Stomach (tissue), 9 donors: ENCODE measurements around the gene SSTR1. TPM values are rescaled to one million over a fixed set of nuclear protein-coding genes. Genes with fewer than 3 reads are reported as not detected.

Experiments
- DNase-seq, 2 donors: peaks; one replicate each; pipeline versions ENCODE4 v3.0.0 to v3.0.0-alpha.2; 2013 to 2019
- H3K27ac ChIP-seq, 5 donors: fragments of 200-600 bp in 4 of 5; sonication (generic) in 4 of 5; one replicate each; pipeline ENCODE4 v1.5.1; 2013 to 2019; ENCODE audit warnings: mild to moderate bottlenecking in 1 of 5, moderate library complexity in 1 of 5
- H3K27me3 ChIP-seq, 3 donors: fragments of 200-600 bp; sonication (generic); one replicate each; pipeline ENCODE4 v1.5.1; 2017 to 2019; ENCODE audit warnings: mixed run types in 1 of 3
- H3K36me3 ChIP-seq, 4 donors: fragments of 200-600 bp; sonication (generic); 1 replicate in 3 of 4; 2 replicates in 1 of 4; pipeline ENCODE4 v1.5.1; 2016 to 2019
- H3K4me1 ChIP-seq, 4 donors: fragments of 200-600 bp; sonication (generic); one replicate each; pipeline ENCODE4 v1.5.1; 2016 to 2019
- H3K4me3 ChIP-seq, 4 donors: fragments of 200-600 bp; sonication (generic) in 3 of 4; one replicate each; pipeline ENCODE4 v1.5.1; 2016 to 2019; ENCODE audit warnings: mild to moderate bottlenecking in 1 of 4
- H3K9me3 ChIP-seq, 4 donors: fragments of 200-600 bp; sonication (generic); one replicate each; pipeline ENCODE4 v1.5.1; 2016 to 2019
- EP300 ChIP-seq: sonication (generic); formaldehyde crosslinking; IDR thresholded peaks from one replicate; pipeline ENCODE4 v1.6.1; 2017; ENCODE audit warnings: antibody characterized with exemption
- POLR2A ChIP-seq, 4 donors: fragments of 450-650 bp; IDR thresholded peaks; one replicate each; pipeline ENCODE4 v1.6.1; 2016; ENCODE audit warnings: antibody characterized with exemption in 4 of 4, control low read depth in 2 of 4, mild to moderate bottlenecking in 1 of 4, moderate library complexity in 1 of 4
- POLR2AphosphoS5 ChIP-seq, 3 donors: sonication (generic); formaldehyde crosslinking; IDR thresholded peaks; one replicate each; pipeline ENCODE4 v1.6.1; 2016; ENCODE audit warnings: antibody characterized with exemption in 3 of 3
- WGBS, 5 donors: extraction: QIAGEN DNeasy Blood & Tissue Kit in 3 of 5; methylation state at CpG; one replicate each; pipeline versions ENCODE4 v1.1.5 to v1.1.7; 2013 to 2018; 5-methylcytosine and 5-hydroxymethylcytosine counted together
- intact Hi-C: fragments of 100-400 bp; cut with DNase I; formaldehyde crosslinking; loops from one replicate; pipeline ENCODE4 v1.15.1; 2023; ENCODE audit warnings: low total_unique reads
- polyA plus RNA-seq, 3 donors: library from polyadenylated mRNA; stranded (reverse); fragments of 200-250 nt; gene quantifications; one replicate each; pipeline ENCODE4 v1.2.3, GENCODE V29; 2013
- total RNA-seq, 5 donors: library from RNA; depleted of rRNA; stranded (reverse); fragments of >200 nt; gene quantifications; one replicate each; pipeline versions ENCODE4 v1.1.0 to v1.2.3, GENCODE V29; 2014 to 2016
- TF ChIP-seq, protein P1 (sequence below), 7 experiments: fragments of 450-650 bp in 4 of 7; fragments of 200-600 bp in 3 of 7; sonication (generic) in 3 of 7; IDR thresholded peaks; one replicate each; pipeline ENCODE4 v1.5.1; 2016 to 2019; ENCODE audit warnings: antibody characterized with exemption in 7 of 7, control low read depth in 2 of 7, mild to moderate bottlenecking in 1 of 7
- donor health status: healthy with polysubstance abuse.
- donor health status: Bipolar disorder and iron deficiency.
- donor health status: healthy.

Gene SSTR1
- total and polyA plus RNA-seq, 8 donors, result 1.1 to 26.1 (median 12.7) TPM

- Histone ChIP-seq H3K36me3 (no peaks in the 10 kb centered on the region), H3K4me1 (no peaks in the 10 kb centered on the region), H3K27me3 (no peaks in the 10 kb centered on the region), H3K9me3 (no peaks in the 10 kb centered on the region), H3K27ac (no peak overlapping the region), H3K4me3 (no peak overlapping the region)
- intact Hi-C loops, result no loop called here
- TF ChIP-seq, protein P1, sequence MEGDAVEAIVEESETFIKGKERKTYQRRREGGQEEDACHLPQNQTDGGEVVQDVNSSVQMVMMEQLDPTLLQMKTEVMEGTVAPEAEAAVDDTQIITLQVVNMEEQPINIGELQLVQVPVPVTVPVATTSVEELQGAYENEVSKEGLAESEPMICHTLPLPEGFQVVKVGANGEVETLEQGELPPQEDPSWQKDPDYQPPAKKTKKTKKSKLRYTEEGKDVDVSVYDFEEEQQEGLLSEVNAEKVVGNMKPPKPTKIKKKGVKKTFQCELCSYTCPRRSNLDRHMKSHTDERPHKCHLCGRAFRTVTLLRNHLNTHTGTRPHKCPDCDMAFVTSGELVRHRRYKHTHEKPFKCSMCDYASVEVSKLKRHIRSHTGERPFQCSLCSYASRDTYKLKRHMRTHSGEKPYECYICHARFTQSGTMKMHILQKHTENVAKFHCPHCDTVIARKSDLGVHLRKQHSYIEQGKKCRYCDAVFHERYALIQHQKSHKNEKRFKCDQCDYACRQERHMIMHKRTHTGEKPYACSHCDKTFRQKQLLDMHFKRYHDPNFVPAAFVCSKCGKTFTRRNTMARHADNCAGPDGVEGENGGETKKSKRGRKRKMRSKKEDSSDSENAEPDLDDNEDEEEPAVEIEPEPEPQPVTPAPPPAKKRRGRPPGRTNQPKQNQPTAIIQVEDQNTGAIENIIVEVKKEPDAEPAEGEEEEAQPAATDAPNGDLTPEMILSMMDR (IDR thresholded peaks at IDR 0.05), result no peak
- TF ChIP-seq EP300 (no peak), POLR2A (IDR thresholded peaks at IDR 0.05) (no peak), POLR2AphosphoS5 (IDR thresholded peaks at IDR 0.05) (no peak)
- 53 to 92% (median 87%) methylated on average over 2 of the region's 2 CpGs for WGBS, 5 donors
- no peak for DNase-seq
These were observed 33.0 kb upstream of the SSTR1 start for GRCh38 chr14:38174711-38175110.

GRCh38 chr14:38175658-38176057, 32.0 kb upstream of the SSTR1 start:
- H3K9me3 ChIP-seq, result no peaks in the 10 kb centered on the region
- H3K4me3 ChIP-seq, result no peak overlapping the region
- intact Hi-C loops, result no loop called here
- no peaks in the 10 kb centered on the region for H3K36me3 ChIP-seq
- DNase-seq, result no peak
- H3K27me3 ChIP-seq, result no peaks in the 10 kb centered on the region
- H3K27ac ChIP-seq, result no peak overlapping the region
- WGBS, 5 donors, result 79 to 89% (median 88%) methylated on average over 2 of the region's 2 CpGs
- H3K4me1 ChIP-seq, result no peaks in the 10 kb centered on the region
- TF ChIP-seq, protein P1 (IDR thresholded peaks at IDR 0.05), result no peak
- no peak for TF ChIP-seq EP300
- no peak for TF ChIP-seq POLR2A (IDR thresholded peaks at IDR 0.05)
- no peak for TF ChIP-seq POLR2AphosphoS5 (IDR thresholded peaks at IDR 0.05)

- no peak for DNase-seq
- H3K27ac ChIP-seq, result no peak overlapping the region
- intact Hi-C loops, result no loop called here
- H3K36me3 ChIP-seq, result no peaks in the 10 kb centered on the region
- H3K4me3 ChIP-seq, result no peak overlapping the region
- H3K9me3 ChIP-seq, result no peaks in the 10 kb centered on the region
- H3K4me1 ChIP-seq, result no peaks in the 10 kb centered on the region
- H3K27me3 ChIP-seq, result no peaks in the 10 kb centered on the region
- TF ChIP-seq, protein P1 (IDR thresholded peaks at IDR 0.05), result no peak
- TF ChIP-seq EP300, result no peak
- TF ChIP-seq POLR2AphosphoS5 (IDR thresholded peaks at IDR 0.05), result no peak
- no peak for TF ChIP-seq POLR2A (IDR thresholded peaks at IDR 0.05)
- 45 to 82% (median 63%) methylated on average over 1 of the region's 1 CpG for WGBS, 5 donors
These were observed 31.3 kb upstream of the SSTR1 start for GRCh38 chr14:38176379-38176778.

- H3K36me3 ChIP-seq, result no peaks in the 10 kb centered on the region
- no peak for DNase-seq
- H3K4me1 ChIP-seq, result peaks cover 0 to 5% (median 0%) of the 10 kb centered on the region in 4 donors
- TF ChIP-seq, protein P1 (IDR thresholded peaks at IDR 0.05), result no peak
- TF ChIP-seq POLR2A (IDR thresholded peaks at IDR 0.05), result no peak
- TF ChIP-seq POLR2AphosphoS5 (IDR thresholded peaks at IDR 0.05), result no peak
- no peak for TF ChIP-seq EP300
- no peak overlapping the region for H3K4me3 ChIP-seq
- no peak overlapping the region for H3K27ac ChIP-seq
- no peaks in the 10 kb centered on the region for H3K27me3 ChIP-seq
- intact Hi-C loops, result no loop called here
- no peaks in the 10 kb centered on the region for H3K9me3 ChIP-seq
These were observed 23.6 kb upstream of the SSTR1 start for GRCh38 chr14:38184132-38184531.
